ENCODE measurements around the gene LDLRAD4.

Gene LDLRAD4

DNA sequence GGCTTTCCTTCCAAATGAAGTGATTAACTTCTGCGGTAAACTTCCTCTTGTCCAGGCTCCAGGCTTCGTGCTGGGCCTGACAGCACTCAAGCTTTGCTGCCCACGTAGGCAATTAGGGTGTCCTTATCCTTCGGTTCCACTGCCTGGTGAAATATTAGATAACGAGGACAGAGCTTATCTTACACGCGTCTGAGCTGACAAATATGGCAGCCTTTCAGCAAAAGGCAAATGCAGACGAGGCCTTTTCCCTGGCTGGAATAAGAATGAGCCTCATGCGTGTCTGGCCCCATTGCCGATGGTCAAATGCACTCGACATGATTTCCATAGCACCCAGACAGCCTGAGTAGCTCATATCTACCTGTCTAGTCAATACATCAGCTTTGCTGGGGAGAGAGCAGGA, 366.3 kb downstream of the LDLRAD4 start:
- Histone ChIP-seq H3K9me3 (ENCODE audit: insufficient read depth, low read length, severe bottlenecking) (no peaks in the 10 kb centered on the region), H4K20me1 (ENCODE audit: insufficient read depth, low read length) (peaks cover 45% of the 10 kb centered on the region), H3K27ac (ENCODE audit: low read length) (no peak overlapping the region; the same call in 1 of the 2 replicates), H3K9ac (ENCODE audit: low read depth, low read length) (no peak overlapping the region), H3K4me2 (ENCODE audit: insufficient read depth, low read length) (no peak overlapping the region), H3K36me3 (ENCODE audit: insufficient read depth, low read length) (peaks cover 42% of the 10 kb centered on the region), H3K4me1 (ENCODE audit: insufficient read depth, low read length) (peaks cover 9% of the 10 kb centered on the region), H3K27me3 (ENCODE audit: insufficient read depth, low read length, poor library complexity) (no peaks in the 10 kb centered on the region), H3K79me2 (ENCODE audit: insufficient read depth, low read length) (peaks cover 96% of the 10 kb centered on the region), H2AFZ (ENCODE audit: low read depth, low read length) (no peak overlapping the region), H3K4me3 (ENCODE audit: low read depth in 1 of 2, low read length in 2 of 2) (no peak overlapping the region)
- DNase-seq (no peak), ATAC-seq (ENCODE audit: insufficient read depth, low read depth) (no peak)
- no peak for TF ChIP-seq CTCF (IDR thresholded peaks at IDR 0.05; ENCODE audit: borderline replicate concordance, extremely low read depth, low read length, poor library complexity, severe bottlenecking)
- TF ChIP-seq EZH2 (IDR thresholded peaks at IDR 0.05; ENCODE audit: borderline replicate concordance, low read depth, low read length, severe bottlenecking) = no peak

- Histone ChIP-seq H3K4me3 (ENCODE audit: low read depth in 1 of 2, low read length in 2 of 2) (no peak overlapping the region), H3K79me2 (ENCODE audit: insufficient read depth, low read length) (peaks cover 96% of the 10 kb centered on the region), H3K9ac (ENCODE audit: low read depth, low read length) (no peak overlapping the region), H3K27me3 (ENCODE audit: insufficient read depth, low read length, poor library complexity) (no peaks in the 10 kb centered on the region), H3K27ac (ENCODE audit: low read length) (no peak overlapping the region; the same call in 1 of the 2 replicates), H3K4me2 (ENCODE audit: insufficient read depth, low read length) (no peak overlapping the region), H3K9me3 (ENCODE audit: insufficient read depth, low read length, severe bottlenecking) (no peaks in the 10 kb centered on the region), H3K36me3 (ENCODE audit: insufficient read depth, low read length) (peaks cover 48% of the 10 kb centered on the region), H2AFZ (ENCODE audit: low read depth, low read length) (no peak overlapping the region), H3K4me1 (ENCODE audit: insufficient read depth, low read length) (peaks cover 3% of the 10 kb centered on the region; the same call in 1 of the 2 replicates), H4K20me1 (ENCODE audit: insufficient read depth, low read length) (peaks cover 45% of the 10 kb centered on the region)
- no peak for ATAC-seq (ENCODE audit: insufficient read depth, low read depth)
- TF ChIP-seq EZH2 (IDR thresholded peaks at IDR 0.05; ENCODE audit: borderline replicate concordance, low read depth, low read length, severe bottlenecking) = no peak
- no peak for TF ChIP-seq CTCF (IDR thresholded peaks at IDR 0.05; ENCODE audit: borderline replicate concordance, extremely low read depth, low read length, poor library complexity, severe bottlenecking)
- DNase-seq = no peak
Observed at GRCh38 chr18:13585379-13586153, 367.0 kb downstream of the LDLRAD4 start.

DNA sequence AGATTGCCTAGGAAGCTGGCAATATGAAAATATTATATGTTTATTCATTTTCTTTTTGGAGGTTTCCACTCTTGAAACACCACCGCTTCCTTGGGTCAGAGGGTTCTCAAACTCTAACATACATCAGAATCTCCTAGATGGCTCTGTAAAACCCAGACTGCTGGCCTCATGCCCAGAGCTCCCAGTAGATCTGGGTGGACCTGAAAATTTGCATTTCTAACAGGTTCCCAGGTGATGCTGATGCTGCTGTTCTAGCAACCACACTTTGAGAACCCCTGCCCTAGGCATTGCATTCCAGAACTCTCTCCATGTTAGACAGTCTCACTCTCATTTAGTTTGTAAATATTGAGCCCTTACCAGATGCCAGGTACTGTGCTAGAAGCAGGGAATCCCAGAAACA, 368.4 kb downstream of the LDLRAD4 start:
- Histone ChIP-seq H3K79me2 (ENCODE audit: insufficient read depth, low read length) (peaks cover 95% of the 10 kb centered on the region), H3K4me1 (ENCODE audit: insufficient read depth, low read length) (peaks cover 7% of the 10 kb centered on the region; the same call in 1 of the 2 replicates), H2AFZ (ENCODE audit: low read depth, low read length) (no peak overlapping the region), H3K4me3 (ENCODE audit: low read depth in 1 of 2, low read length in 2 of 2) (no peak overlapping the region), H3K9ac (ENCODE audit: low read depth, low read length) (no peak overlapping the region), H3K9me3 (ENCODE audit: insufficient read depth, low read length, severe bottlenecking) (no peaks in the 10 kb centered on the region), H3K27me3 (ENCODE audit: insufficient read depth, low read length, poor library complexity) (no peaks in the 10 kb centered on the region), H3K4me2 (ENCODE audit: insufficient read depth, low read length) (no peak overlapping the region), H3K27ac (ENCODE audit: low read length) (0 out of 2 replicates have a peak overlapping the region, but pooled peaks have one; percentile 0), H4K20me1 (ENCODE audit: insufficient read depth, low read length) (peaks cover 32% of the 10 kb centered on the region), H3K36me3 (ENCODE audit: insufficient read depth, low read length) (peaks cover 49% of the 10 kb centered on the region)
- DNase-seq (no peak), ATAC-seq (ENCODE audit: insufficient read depth, low read depth) (no peak)
- no peak for TF ChIP-seq CTCF (IDR thresholded peaks at IDR 0.05; ENCODE audit: borderline replicate concordance, extremely low read depth, low read length, poor library complexity, severe bottlenecking)
- TF ChIP-seq EZH2 (IDR thresholded peaks at IDR 0.05; ENCODE audit: borderline replicate concordance, low read depth, low read length, severe bottlenecking) = no peak

Data from DND-41 (cell line).